Psoas muscle (tissue), 8 donors: ENCODE results near the gene PRR15. TPM values are rescaled to one million over a fixed set of nuclear protein-coding genes. Genes with fewer than 3 reads are reported as not detected.

Experiments used
- ATAC-seq, 4 donors: fragments of 200-7000 bp; cut with Tn5 transposase; one replicate each; pipeline ENCODE4 v1.9.1; 2020; ENCODE audit warnings: moderate library complexity in 3 of 4, mild to moderate bottlenecking in 2 of 4
- DNase-seq, 2 donors: peaks; one replicate each; pipeline ENCODE4 v3.0.0-alpha.2; 2020
- H3K27ac ChIP-seq: fragments of 200-600 bp; one replicate; pipeline ENCODE4 v1.8.0; 2022
- H3K27me3 ChIP-seq, 3 donors: fragments of 200-600 bp in 1 of 3; one replicate each; pipeline versions ENCODE4 v1.6.1 to v1.8.0; 2013 to 2022; ENCODE audit warnings: low read length in 2 of 3, mild to moderate bottlenecking in 2 of 3, moderate library complexity in 1 of 3; ENCODE audit not compliant: insufficient read depth in 3 of 3
- H3K36me3 ChIP-seq, 2 donors: fragments of 200-600 bp in 1 of 2; one replicate each; pipeline versions ENCODE4 v1.6.1 to v1.8.0; 2013 to 2022; ENCODE audit warnings: low read depth in 1 of 2, mild to moderate bottlenecking in 1 of 2, moderate library complexity in 1 of 2; ENCODE audit not compliant: insufficient read depth in 1 of 2
- H3K4me1 ChIP-seq: fragments of 200-600 bp; one replicate; pipeline ENCODE4 v1.8.0; 2022
- H3K4me3 ChIP-seq: fragments of 200-600 bp; one replicate; pipeline ENCODE4 v1.8.0; 2022; ENCODE audit warnings: mild to moderate bottlenecking
- H3K9me3 ChIP-seq: fragments of 200-600 bp; one replicate; pipeline ENCODE4 v1.8.0; 2022
- CTCF ChIP-seq: fragments of 200-600 bp; IDR thresholded peaks from one replicate; pipeline ENCODE4 v1.8.0; 2022; ENCODE audit warnings: antibody characterized with exemption
- WGBS, 3 donors: extraction: QIAGEN DNeasy Blood & Tissue Kit; methylation state at CpG; one replicate each; pipeline versions ENCODE4 v1.1.6 to v1.1.7; 2013; 5-methylcytosine and 5-hydroxymethylcytosine counted together
- intact Hi-C, 2 donors: fragments of 100-400 bp; cut with DNase I; formaldehyde crosslinking; loops; one replicate each; pipeline versions ENCODE4 v1.11.0 to v1.14.2; 2022
- polyA plus RNA-seq, 3 donors: library from polyadenylated mRNA; stranded (reverse); fragments of 200-250 nt; gene quantifications; one replicate each; pipeline ENCODE4 v1.2.3, GENCODE V29; 2013
- total RNA-seq, 4 donors: library from RNA; stranded (reverse); fragmentation: NEBNext Ultra II Directional in 2 of 4; extraction: Animal tissue kit (Norgen Biotek cat#: 25700) in 2 of 4; gene quantifications; one replicate each; pipeline versions ENCODE4 v1.2.1 to v1.2.4, GENCODE V29; 2021 to 2023
- donor health status: healthy with polysubstance abuse.
- donor health status: DM: no; HTN: no; CAD: no; lungs with moderate emphysema.
- donor health status: Bipolar disorder and iron deficiency.
- donor health status: healthy.
- donor health status: DM: yes; HTN: yes; CAD: no.
- donor health status: DM: no; HTN: no; CAD: no.
- donor health status: DM: no; HTN: no; CAD: no.
- donor health status: DM: yes; HTN: yes; CAD: no.

PRR15 gene
- total and polyA plus RNA-seq, 7 donors = 0.05 to 0.32 (median 0.10) TPM; not detected in 3

GRCh38 chr7:29565224-29565630, 1.6 kb downstream of the PRR15 start:
- 2 to 3% (median 3%) methylated on average over 10 of the region's 10 CpGs for WGBS, 3 donors
- Histone ChIP-seq H3K4me1 (peaks cover 26% of the 10 kb centered on the region), H3K4me3 (peak overlapping the region; percentile 71), H3K27ac (no peak overlapping the region), H3K27me3 (peaks cover 3 to 81% (median 28%) of the 10 kb centered on the region in 3 donors), H3K36me3 (no peaks in the 10 kb centered on the region), H3K9me3 (no peaks in the 10 kb centered on the region)
- DNase-seq (no peak), ATAC-seq (peak in 1 of 4 donors; percentile 33)
- no peak for TF ChIP-seq CTCF
- intact Hi-C loops = no loop called here

- peaks cover 3 to 77% (median 28%) of the 10 kb centered on the region in 3 donors for H3K27me3 ChIP-seq
- H3K36me3 ChIP-seq = no peaks in the 10 kb centered on the region
- intact Hi-C loops = no loop called here
- 14 to 18% (median 17%) methylated on average over 13 of the region's 13 CpGs for WGBS, 3 donors
- peak in 1 of 4 donors; percentile 24 for ATAC-seq
- H3K4me1 ChIP-seq = peaks cover 26% of the 10 kb centered on the region
- no peak for DNase-seq
- peak overlapping the region; percentile 71 for H3K4me3 ChIP-seq
- no peak for TF ChIP-seq CTCF
- H3K27ac ChIP-seq = no peak overlapping the region
- H3K9me3 ChIP-seq = no peaks in the 10 kb centered on the region
These were observed 2.0 kb downstream of the PRR15 start for GRCh38 chr7:29565634-29565981.

GRCh38 chr7:29565982-29566746, 2.5 kb downstream of the PRR15 start:
- no peak for TF ChIP-seq CTCF
- Histone ChIP-seq H3K27ac (no peak overlapping the region), H3K4me1 (peaks cover 26% of the 10 kb centered on the region), H3K27me3 (peaks cover 3 to 72% (median 24%) of the 10 kb centered on the region in 3 donors), H3K36me3 (no peaks in the 10 kb centered on the region), H3K4me3 (peak overlapping the region; percentile 71), H3K9me3 (no peaks in the 10 kb centered on the region)
- peak in 1 of 2 donors; percentile 51 for DNase-seq
- intact Hi-C loops = no loop called here
- peak in 3 of 4 donors; percentile 28 to 49 (median 38) for ATAC-seq
- WGBS, 3 donors = 3 to 5% (median 3%) methylated on average over 46 to 56 of the region's 56 CpGs

- Histone ChIP-seq H3K36me3 (no peaks in the 10 kb centered on the region), H3K9me3 (no peaks in the 10 kb centered on the region), H3K27ac (no peak overlapping the region), H3K27me3 (peaks cover 3 to 61% (median 21%) of the 10 kb centered on the region in 3 donors), H3K4me3 (no peak overlapping the region), H3K4me1 (peaks cover 26% of the 10 kb centered on the region)
- WGBS, 3 donors = 93 to 95% (median 95%) methylated on average over 2 of the region's 2 CpGs
- ATAC-seq (no peak), DNase-seq (no peak)
- TF ChIP-seq CTCF = no peak
- intact Hi-C loops = no loop called here
These were observed 3.5 kb downstream of the PRR15 start for GRCh38 chr7:29567174-29567573.
